Putamen (tissue), 1 donor: Measurements from ENCODE around the gene TRDN.

ENCODE experiments used
- DNase-seq: peaks from one replicate; pipeline ENCODE4 v3.0.0-alpha.2; 2016; ENCODE audit warnings: low spot score

TRDN gene

GRCh38 chr6:123636782-123637181, at the start of gene TRDN:
TSS of gene TRDN (minus strand) at chr6:123636950. CDS start at chr6:123636775, 175 bp downstream.
- DNase-seq, result no peak

GRCh38 chr6:123681957-123682462, 45.3 kb upstream of the TRDN start:
- no peak for DNase-seq

- no peak for DNase-seq
These were observed 41.1 kb upstream of the TRDN start for GRCh38 chr6:123677897-123678296.

GRCh38 chr6:123676793-123677192, 40.0 kb upstream of the TRDN start:
- no peak for DNase-seq

- no peak for DNase-seq
These were observed 32.3 kb upstream of the TRDN start for GRCh38 chr6:123668965-123669591.

GRCh38 chr6:123668063-123668462, 31.3 kb upstream of the TRDN start:
- DNase-seq, result no peak

GRCh38 chr6:123663436-123663835, 26.7 kb upstream of the TRDN start:
- no peak for DNase-seq

GRCh38 chr6:123662757-123663156, 26.0 kb upstream of the TRDN start:
- DNase-seq, result no peak

- DNase-seq, result no peak
These were observed 24.5 kb upstream of the TRDN start for GRCh38 chr6:123661105-123661891.

- no peak for DNase-seq
These were observed 23.4 kb upstream of the TRDN start for GRCh38 chr6:123659960-123660748.

GRCh38 chr6:123658848-123659247, 22.1 kb upstream of the TRDN start:
- DNase-seq, result no peak

GRCh38 chr6:123655521-123656306, 19.0 kb upstream of the TRDN start:
- DNase-seq, result no peak

GRCh38 chr6:123648723-123649122, 12.0 kb upstream of the TRDN start:
- DNase-seq, result no peak

- DNase-seq, result no peak
These were observed 11.3 kb upstream of the TRDN start for GRCh38 chr6:123648020-123648580.

GRCh38 chr6:123641497-123641896, 4.7 kb upstream of the TRDN start:
- no peak for DNase-seq

GRCh38 chr6:123640567-123641187, 3.9 kb upstream of the TRDN start:
- no peak for DNase-seq

- no peak for DNase-seq
These were observed 2.1 kb upstream of the TRDN start for GRCh38 chr6:123638865-123639264.

- DNase-seq, result no peak
These were observed 468 bp downstream of the TRDN start for GRCh38 chr6:123636282-123636681.

GRCh38 chr6:123635567-123635966, 1.2 kb downstream of the TRDN start:
- no peak for DNase-seq

- no peak for DNase-seq
These were observed 1.6 kb downstream of the TRDN start for GRCh38 chr6:123635144-123635543.

GRCh38 chr6:123632641-123633040, 4.1 kb downstream of the TRDN start:
- DNase-seq, result no peak
